CD4-positive, alpha-beta T cell treated with Interleukin-2 at 100 ng/mL for 4 hours (primary cell): ENCODE data around the gene ZMYM4.

ENCODE experiments used
- DNase-seq: peaks from one replicate; pipeline ENCODE4 v3.0.0-alpha.2; 2020; ENCODE audit warnings: low spot score

Gene ZMYM4

DNA sequence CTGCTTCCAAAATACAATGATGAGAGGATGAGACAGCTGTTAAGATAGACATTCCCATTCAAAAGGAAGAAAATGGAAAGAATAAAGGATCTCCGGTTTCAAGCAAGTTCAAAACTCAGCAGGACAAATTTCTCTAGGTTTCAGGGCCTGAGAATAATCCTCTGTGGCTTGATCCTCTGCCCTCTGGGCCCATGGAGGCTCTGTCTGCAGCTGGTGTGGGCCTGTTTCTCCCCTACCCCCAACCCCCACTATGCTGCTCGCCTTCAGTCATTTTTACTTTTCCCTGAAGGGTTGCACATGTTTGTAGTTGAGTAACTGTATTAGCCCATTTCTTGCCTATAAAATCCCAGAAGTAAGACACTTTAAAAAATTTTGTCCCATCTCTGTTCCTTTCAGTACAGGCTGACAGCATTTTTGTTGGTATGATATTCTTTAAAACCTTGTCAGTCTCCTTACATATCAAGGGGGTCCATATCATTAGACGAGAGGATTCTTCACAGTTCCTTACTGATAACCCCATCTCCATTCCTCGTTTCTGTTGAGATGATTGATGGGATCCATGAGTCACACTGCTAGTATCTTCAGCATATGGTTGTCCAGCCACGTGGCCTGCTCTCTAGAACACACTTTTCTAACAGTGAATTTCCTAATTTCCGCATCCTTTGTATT is 10.5 kb downstream of the ZMYM4 start:
- DNase-seq = no peak

DNA sequence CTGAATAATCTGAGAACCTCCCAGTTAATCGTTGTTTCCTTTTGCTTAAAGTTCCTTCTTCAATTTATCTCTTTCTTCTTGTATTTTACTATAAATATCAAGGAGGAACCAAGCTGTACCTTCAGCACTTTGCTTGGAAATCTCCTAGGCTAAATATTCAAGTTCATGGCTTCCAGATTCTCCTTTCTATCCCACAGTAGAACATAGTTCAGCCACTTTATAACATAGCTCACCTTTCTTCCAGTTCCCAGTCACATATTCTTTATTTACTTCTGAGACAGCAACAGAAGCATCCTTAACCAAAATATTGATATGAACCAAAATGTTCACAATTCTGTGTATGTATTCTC is 11.0 kb downstream of the ZMYM4 start:
- no peak for DNase-seq

DNA sequence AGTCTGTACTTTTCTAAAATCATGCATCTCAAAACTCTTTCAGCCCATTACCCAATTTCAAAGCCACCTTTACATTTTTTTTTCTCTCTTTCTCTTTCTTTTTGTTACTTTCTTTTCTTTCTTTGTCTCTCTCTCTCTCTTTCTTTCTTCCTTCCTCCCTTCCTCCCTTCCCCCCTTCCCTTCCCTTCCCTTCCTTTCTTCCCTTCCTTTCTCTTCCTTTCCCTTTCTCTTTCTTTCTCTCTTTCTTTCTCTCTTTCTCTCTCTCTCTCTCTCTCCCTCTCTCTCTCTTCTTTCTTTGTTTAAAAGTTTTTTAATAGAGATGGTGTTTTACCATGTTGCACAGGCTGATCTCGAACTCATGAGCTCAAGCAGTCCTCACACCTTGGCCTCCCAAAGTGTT is 11.5 kb downstream of the ZMYM4 start:
- no peak for DNase-seq

DNA sequence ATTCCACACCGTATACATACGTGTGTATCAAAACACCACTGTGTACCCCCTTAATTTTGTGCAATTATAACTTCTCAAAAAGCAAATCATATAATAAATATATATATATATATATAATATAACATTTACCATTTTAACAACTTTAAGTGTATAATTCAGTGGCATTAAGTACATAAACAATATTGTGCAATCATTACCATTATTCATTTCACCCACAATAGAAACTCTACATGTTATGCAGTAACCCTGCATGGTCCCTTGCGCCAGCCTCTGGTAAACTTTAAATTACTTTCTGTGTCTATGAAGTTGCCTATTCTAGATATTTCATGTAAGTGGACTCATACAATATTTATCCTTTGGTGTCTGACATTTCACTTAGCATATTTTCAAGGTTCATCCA is 13.1 kb downstream of the ZMYM4 start:
- DNase-seq = no peak

DNA sequence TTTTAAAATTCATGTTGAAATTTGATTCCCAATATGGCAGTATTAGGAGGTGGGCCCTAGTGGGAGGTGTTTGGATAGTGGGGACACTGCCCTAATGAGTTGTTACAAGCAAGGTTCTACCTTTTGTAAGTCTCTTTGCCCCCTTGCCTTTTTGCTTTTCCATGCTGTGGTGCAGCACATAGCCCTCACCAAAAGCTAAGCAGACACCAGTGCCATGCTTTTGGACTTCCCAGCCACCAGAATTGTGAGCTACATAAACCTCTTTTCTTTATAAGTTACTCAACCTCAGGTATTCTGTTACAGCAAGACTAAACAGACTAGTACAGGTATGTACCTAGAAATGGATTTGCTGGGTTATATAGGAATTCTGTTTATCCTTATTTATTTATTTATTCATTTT is 13.7 kb downstream of the ZMYM4 start:
- DNase-seq = no peak

DNA sequence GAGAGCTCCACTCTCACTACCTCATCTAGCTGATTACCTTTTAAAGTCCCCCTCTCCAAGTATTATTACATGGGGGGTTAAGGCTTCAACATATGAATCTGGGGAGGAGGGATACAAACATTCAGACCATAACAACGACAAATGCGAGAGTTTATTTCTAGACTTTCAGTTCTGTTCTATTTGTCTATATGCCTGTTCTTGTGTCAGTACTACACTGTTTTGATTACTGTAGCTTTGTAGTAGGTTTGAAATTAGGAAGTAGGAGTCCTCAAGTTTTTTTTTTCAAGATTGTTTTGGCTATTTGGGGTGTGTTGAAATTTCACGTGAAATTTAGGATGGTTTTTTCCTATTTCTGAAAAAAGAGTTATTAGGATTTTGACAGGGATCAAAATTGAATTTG is 16.3 kb downstream of the ZMYM4 start:
- DNase-seq = no peak

DNA sequence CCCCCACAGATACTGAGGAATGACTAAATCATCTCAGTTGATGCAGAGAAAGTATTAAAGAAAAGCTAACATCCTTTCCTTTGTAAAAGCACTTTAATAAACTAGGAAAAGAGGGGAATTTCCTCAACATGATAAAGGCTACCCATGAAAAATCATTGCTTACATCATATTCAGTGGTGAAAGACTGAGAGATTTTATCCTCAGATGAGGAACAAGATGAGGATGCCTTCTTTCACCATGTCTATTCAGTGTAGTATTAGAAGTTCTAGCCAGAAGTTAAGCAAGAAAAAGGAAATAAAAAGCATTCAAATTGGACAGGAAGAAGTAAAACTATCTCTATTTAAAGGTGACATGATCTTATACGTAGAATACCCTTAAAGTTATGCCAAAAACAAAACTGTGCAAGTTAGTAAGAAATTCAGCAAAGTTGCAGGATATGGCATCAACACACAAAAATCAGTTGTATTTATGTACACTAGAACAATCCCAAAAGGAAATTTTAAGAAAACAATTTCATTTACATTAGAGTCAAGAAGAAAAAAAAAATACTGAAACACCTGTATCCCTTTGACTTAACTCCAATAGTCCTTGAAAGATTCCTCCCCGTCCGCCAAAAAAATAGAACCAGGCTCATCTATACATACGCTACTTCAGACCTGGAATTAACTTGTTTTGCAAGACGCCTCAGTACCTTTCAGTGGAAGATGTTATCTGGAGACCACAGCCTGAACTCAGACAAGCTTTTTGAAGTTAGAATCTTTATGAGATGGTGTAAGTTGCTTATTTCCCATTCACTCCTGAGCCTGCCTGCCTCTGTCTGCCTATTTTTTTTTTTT is 17.5 kb downstream of the ZMYM4 start:
- peak; percentile 23 for DNase-seq

DNA sequence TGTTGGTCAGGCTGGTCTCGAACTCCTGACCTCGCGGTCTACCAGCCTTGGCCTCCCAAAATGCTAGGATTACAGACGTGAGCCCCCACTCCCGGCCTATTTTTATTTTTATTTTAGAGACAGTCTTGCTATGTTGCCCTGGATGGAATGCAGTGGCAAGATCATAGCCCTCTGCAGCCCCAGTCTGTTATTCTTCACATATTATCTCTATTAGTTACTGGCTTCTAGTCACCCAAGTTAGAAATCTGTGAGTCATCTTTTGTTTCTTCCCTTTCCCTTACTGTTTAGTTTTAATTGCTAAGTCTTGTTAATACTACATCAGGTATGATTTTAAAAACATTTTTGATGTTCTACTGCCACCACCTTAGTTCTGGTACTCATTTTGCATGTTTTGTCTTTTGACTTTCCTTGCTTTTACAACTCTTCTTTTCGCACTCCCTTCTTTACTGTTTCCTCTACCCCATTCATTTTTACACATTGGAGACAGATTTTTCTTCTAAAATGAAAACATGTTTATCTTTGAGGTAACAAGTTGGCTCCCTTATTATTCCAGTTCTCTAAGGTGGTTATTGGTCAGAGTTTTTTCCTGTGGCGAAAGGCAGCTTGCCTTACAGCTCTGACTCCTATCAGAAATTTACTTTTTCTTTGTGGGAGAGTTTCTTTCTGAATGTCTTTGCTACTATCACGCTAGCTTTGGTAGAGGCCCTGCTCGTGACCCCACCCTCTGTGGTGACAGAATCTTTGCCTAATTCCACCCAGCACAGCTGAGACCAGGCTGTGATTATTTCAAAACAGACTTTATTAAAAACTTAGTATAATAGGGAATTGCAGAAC is 19.5 kb downstream of the ZMYM4 start:
- no peak for DNase-seq

DNA sequence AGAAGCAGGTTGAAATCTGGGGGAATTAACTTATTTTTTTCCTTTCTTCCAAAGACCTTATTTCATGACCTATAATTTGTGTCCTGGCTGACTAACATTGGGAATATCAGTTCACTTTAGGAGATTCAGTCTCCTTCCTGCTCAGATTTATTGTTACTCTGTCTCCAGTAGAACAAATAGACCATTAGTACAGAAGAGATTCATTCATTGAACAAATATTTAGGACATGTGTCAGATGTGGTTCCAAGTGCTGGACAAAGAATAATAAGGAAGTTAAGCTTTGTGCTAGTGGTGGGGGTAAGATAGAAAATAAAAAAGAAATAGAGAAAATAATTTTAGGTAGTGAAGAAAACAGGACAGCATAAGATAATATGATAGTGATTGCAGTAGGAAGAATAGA is 20.3 kb downstream of the ZMYM4 start:
- DNase-seq = no peak

DNA sequence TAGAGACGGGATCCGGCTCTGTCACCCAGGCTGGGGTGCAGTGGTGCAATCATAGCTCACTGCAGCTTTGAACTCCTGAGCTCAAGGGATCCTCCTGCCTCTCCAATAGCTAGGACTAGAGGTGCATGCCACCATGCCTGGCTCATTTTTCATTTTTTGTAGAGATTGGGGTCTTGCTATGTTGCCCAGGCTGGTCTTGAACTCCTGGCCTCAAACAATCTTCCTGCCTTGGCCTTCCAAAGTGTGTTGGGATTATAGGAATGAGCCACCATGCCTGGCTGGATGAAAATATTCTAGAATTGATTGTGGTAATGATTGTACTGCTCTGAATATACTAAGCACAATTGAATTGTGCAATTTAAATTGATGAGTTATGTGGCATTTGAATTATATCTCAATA is 21.9 kb downstream of the ZMYM4 start:
- no peak for DNase-seq

DNA sequence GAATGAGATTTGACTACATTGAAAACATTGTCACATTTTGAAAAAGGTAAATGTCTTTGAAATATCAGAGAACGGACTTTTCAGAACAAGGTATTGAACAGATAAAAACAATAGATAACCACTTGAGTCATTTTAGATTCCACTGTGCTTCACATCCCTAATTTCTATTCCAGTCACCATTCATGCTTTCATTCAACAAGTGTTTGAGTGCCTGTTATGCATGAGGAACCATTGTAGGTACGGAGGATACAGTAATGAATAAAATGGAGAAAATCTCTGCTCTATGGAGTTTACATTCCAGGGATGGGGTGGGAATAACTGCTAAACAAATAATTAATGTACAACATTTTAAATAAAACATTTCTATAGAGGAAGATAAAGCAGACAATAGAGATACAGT is 26.3 kb downstream of the ZMYM4 start:
- no peak for DNase-seq

DNA sequence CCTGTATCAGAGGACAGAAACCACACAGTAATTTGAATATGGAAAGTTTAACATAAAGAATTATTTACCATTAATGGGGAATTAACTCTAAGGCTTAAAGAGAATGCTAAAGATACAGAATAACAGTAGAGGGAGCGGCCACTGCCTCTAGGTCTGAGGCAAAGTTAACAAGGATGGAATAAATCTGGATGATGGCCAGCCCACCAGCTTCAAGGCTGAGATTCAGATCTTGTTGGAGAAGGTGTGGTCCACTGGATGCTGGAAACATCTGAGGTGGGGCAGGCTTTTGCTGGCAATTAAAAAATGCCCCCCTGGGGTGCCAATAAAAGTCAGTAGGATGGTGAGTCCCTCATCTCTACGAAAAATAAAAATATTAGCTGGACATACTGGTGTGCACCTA is 29.4 kb downstream of the ZMYM4 start:
- DNase-seq = no peak

DNA sequence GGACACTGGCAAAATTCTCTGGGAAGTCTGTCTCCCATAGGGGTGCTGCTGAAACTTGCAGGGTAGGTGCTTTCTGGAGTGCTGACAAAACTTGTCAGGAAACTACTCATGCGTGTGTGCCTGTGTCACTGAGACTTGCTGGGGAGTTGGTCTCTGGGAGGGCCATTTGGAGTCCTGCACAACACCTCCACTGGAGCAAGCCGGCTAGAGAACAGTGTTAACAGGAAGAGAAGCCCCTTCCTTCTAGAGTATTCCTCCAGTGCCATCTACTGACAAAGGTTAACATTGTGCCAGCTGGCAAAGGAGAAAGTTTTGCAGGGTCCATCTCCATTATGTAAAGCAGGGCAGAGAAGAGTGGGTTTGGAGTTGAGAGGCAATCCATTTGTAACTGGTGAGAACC is 30.0 kb downstream of the ZMYM4 start:
- DNase-seq = peak; percentile 51

DNA sequence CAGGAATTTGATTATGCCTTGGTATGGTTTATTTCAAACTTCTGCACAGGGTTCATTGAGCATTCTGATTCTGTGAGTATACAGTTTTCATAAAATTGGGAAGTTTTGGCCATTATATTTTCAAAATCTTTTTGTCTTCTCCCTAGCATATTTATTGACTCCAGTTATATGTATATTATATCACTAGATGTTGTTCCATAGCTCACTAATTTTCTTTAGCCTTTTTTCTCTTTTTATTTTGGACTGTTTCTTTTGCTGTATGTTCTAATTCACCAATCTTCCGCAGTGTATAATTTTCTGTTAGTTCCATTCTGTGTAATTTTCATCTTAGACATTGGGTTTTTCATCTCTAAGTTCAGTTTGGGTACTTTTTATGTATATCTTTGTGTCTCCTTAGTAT is 31.9 kb downstream of the ZMYM4 start:
- DNase-seq = no peak

DNA sequence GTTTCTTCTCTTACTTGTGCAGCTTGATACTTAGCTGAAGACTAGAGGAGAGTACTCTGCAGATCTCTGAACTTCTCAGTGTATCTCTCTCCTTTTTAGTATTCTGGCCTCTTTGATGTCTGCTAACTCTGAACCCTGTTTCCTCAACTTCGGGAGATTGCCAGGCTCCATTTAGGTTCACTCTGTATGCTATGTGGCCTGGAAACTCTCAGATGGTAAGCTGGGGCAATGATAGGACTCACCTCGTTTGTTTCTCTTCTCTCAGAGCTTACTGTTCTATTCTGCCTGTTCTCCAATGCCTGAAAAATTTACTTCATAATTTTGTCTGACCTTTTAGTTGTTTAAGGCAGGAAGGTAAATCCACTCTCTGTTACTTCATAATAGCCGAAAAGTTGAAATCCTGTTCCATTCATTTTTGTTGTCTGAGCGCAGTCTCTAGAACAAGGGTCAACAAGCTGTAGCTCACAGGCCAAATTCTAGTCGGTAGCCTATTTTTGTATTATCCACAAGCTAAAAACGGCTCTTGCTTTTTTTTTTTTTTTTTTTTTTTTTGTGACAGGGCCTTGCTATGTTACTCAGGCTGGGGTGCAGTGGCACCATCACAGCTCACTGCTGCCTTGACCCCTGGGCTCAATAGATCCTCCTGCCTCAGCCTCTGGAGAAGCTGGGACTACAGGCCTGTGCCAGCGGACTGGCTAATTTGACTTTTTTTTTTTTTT is 33.3 kb downstream of the ZMYM4 start:
- DNase-seq = no peak

DNA sequence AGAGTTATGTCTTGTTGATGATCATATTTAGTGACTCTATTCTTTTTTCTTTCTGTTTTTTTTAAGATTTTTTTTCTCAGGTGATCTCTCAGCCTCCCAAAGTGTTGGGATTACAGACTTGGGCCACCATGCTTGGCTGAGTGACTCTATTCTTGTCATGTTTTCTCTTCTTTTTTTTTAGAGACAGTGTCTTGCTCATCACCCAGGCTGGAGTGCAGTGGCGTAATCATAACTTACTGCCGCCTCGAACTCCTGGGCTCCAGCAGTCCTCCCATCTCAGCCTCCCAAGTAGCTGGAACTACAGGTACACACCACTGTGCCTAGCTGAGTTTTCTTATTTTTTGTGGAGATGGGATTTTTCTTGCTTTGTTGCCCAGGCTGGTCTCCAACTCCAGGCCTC is 36.9 kb downstream of the ZMYM4 start:
- no peak for DNase-seq

DNA sequence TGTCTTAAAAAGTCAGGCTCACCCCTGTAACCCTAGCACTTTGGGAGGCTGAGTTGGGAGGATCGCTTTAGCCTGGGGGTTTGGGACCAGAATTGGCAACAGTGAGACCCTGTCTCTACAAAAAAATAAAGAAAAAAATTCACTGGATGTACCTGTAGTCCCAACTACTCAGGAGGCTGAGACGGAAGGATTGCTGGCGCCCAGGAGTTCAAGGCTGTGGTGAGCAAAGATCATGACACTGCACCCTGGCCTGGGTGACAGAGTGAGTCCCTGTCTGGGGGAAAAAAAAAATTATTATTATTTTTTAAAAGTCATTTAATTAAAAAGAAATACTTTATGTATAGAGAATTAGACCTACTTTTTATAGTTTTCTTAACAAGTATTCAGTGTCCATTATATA is 47.1 kb downstream of the ZMYM4 start:
- no peak for DNase-seq

DNA sequence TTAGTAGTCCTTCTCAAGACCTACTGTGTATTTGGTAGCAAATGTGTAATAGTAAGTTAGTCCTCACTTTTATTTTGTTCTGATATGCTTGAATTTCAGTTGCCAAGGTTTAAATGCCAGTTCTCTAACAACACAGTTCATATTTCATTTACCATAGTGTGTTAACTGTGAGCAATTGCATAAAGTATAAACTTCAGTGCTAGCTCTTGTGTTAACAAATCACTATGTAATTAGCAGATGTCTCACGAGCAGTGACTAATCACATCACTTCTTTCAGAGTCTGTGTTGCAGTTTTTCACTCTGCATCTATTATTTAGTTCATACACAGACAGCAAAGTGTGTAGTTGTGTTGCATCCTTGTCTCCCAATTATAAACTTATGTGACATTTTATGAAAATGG is 47.8 kb downstream of the ZMYM4 start:
- no peak for DNase-seq

DNA sequence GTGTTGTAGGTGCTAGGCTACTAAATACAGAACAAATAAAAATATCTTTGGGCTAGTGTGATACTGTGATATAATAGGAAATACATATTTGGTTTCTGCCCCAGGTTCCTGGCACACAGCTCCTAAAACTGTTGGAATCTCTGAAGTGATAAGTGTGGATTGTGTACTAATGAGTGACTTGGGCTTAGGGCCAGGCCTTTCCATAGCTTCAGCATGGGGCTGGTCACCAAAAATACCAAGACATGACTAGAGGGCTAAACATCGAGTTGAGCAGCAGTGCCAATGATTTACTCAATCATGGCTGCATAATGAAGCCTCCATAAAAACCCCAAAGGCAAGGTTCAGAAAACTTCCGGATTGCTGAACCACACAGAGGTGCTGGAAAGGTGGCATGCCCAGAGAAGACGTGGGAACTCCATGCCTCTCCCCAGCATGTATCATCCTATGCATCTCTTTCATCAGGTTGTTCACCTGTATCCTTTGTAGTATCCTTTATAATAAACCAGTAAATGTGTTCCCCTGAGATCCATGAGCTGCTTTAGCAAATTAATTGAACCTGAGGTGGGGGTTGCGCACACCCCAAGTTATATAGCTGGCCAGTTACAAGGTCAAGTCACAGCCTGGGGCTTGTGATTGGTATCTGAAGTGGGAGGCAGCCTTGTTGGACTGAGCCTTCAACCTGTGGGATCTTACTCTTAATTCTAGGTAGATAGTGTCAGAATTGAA is 51.6 kb downstream of the ZMYM4 start:
- no peak for DNase-seq

DNA sequence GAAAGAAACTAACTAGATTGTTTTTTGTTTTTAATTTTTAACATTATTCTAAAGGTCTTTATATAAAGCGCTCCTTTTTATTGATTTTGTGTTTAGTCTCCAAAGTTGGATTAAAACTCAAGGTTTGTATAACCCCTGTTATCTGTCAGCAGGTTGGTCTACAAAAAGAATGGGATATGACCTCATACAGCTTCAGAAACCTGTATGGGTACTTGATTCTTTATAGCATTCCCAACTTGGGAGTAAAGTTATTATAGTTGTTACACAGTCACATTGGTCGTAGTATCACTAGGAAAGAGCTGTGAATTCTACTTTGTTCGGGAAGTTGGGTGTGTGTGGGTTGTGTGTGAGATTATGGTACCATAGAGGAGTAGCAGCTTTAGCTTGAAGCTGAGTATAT is 52.4 kb downstream of the ZMYM4 start:
- DNase-seq = no peak

DNA sequence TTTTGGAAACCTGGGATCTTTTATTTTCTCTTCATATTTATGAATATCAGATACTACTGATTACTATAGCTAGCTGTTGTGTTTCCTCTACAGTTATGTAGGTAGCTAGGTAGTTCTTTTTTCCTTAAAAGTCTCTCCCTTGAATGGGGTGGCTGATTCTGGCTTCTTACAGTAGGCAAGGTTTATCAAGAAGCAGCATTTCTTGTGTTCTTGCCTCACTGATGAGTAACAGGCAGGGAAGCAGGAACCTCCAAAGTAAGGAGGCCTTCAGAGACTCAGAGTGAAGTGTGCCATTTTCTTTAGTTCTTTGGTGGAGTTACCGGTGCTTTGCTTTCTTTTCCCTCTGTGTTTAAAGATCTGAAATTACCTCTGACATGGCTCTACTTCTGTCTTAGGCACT is 56.0 kb downstream of the ZMYM4 start:
- DNase-seq = no peak
